HEK293 (cell line): Measurements from ENCODE around the gene ZNF576.

ENCODE experiments used
- GLI4 ChIP-seq: fragments of 450-650 bp; formaldehyde crosslinking; IDR thresholded peaks from 2 replicates; pipeline ENCODE4 v1.5.1; 2016; ENCODE audit warnings: missing biosample characterization, missing genetic modification characterization
- HOXC10 ChIP-seq: sonication (generic); formaldehyde crosslinking; IDR thresholded peaks from 2 replicates; pipeline ENCODE4 v1.8.1; 2023; ENCODE audit warnings: mild to moderate bottlenecking, missing genetic modification reagents
- INSM2 ChIP-seq: fragments of 450-650 bp; formaldehyde crosslinking; IDR thresholded peaks from 2 replicates; pipeline ENCODE4 v1.5.1; 2016; ENCODE audit warnings: missing biosample characterization, missing genetic modification characterization
- KLF8 ChIP-seq: fragments of 450-650 bp; formaldehyde crosslinking; IDR thresholded peaks from 2 replicates; pipeline ENCODE4 v1.5.1; 2016; ENCODE audit warnings: missing biosample characterization, missing genetic modification characterization
- KLF9 ChIP-seq: fragments of 450-650 bp; formaldehyde crosslinking; IDR thresholded peaks from 2 replicates; pipeline ENCODE4 v1.5.1; 2016; ENCODE audit warnings: missing biosample characterization, missing genetic modification characterization, low read depth
- MYNN ChIP-seq: fragments of 450-650 bp; formaldehyde crosslinking; IDR thresholded peaks from 2 replicates; pipeline ENCODE4 v1.5.1; 2016; ENCODE audit warnings: missing biosample characterization, missing genetic modification characterization, borderline replicate concordance
- OVOL3 ChIP-seq: fragments of 450-650 bp; formaldehyde crosslinking; IDR thresholded peaks from 2 replicates; pipeline ENCODE4 v1.5.1; 2016; ENCODE audit warnings: missing biosample characterization, missing genetic modification characterization
- SCRT2 ChIP-seq: fragments of 450-650 bp; formaldehyde crosslinking; IDR thresholded peaks from 2 replicates; pipeline ENCODE4 v1.5.1; 2016; ENCODE audit warnings: missing biosample characterization, missing genetic modification characterization
- SETDB1 ChIP-seq: IDR thresholded peaks from one replicate; pipeline ENCODE4 v1.6.1; 2017; ENCODE audit warnings: mild to moderate bottlenecking, low read length, moderate library complexity, mixed read lengths; ENCODE audit not compliant: insufficient read length
- SP7 ChIP-seq: fragments of 450-650 bp; formaldehyde crosslinking; IDR thresholded peaks from 2 replicates; pipeline ENCODE4 v1.5.1; 2016; ENCODE audit warnings: missing biosample characterization, missing genetic modification characterization
- TRIM28 ChIP-seq: IDR thresholded peaks from 2 replicates; pipeline ENCODE4 v1.6.1; 2011; ENCODE audit warnings: low read length, control low read depth, borderline replicate concordance
- ZBTB10 ChIP-seq: fragments of 450-650 bp; formaldehyde crosslinking; IDR thresholded peaks from 2 replicates; pipeline ENCODE4 v1.5.1; 2016; ENCODE audit warnings: missing biosample characterization, missing genetic modification characterization
- ZFP3 ChIP-seq: fragments of 450-650 bp; formaldehyde crosslinking; IDR thresholded peaks from 2 replicates; pipeline ENCODE4 v1.5.1; 2016; ENCODE audit warnings: low read depth, missing biosample characterization, missing genetic modification characterization
- ZFP41 ChIP-seq: fragments of 450-650 bp; formaldehyde crosslinking; IDR thresholded peaks from 2 replicates; pipeline ENCODE4 v1.5.1; 2016; ENCODE audit warnings: missing biosample characterization, missing genetic modification characterization, borderline replicate concordance
- ZNF10 ChIP-seq: fragments of 450-650 bp; formaldehyde crosslinking; IDR thresholded peaks from 2 replicates; pipeline ENCODE4 v1.5.1; 2017; ENCODE audit warnings: missing biosample characterization, missing genetic modification characterization
- ZNF146 ChIP-seq: fragments of 450-650 bp; formaldehyde crosslinking; IDR thresholded peaks from 2 replicates; pipeline ENCODE4 v1.5.1; 2016; ENCODE audit warnings: missing biosample characterization, missing genetic modification characterization
- ZNF16 ChIP-seq: fragments of 450-650 bp; formaldehyde crosslinking; IDR thresholded peaks from 2 replicates; pipeline ENCODE4 v1.5.1; 2016; ENCODE audit warnings: low read depth, missing biosample characterization, missing genetic modification characterization
- ZNF169 ChIP-seq: fragments of 450-650 bp; formaldehyde crosslinking; IDR thresholded peaks from 2 replicates; pipeline ENCODE4 v1.5.1; 2016; ENCODE audit warnings: missing biosample characterization, missing genetic modification characterization
- ZNF174 ChIP-seq: fragments of 450-650 bp; formaldehyde crosslinking; IDR thresholded peaks from 2 replicates; pipeline ENCODE4 v1.5.0; 2017; ENCODE audit warnings: missing biosample characterization, mild to moderate bottlenecking, missing genetic modification characterization
- ZNF184 ChIP-seq: fragments of 450-650 bp; IDR thresholded peaks from 2 replicates; pipeline ENCODE4 v1.5.1; 2018; ENCODE audit warnings: missing biosample characterization, mild to moderate bottlenecking, missing genetic modification characterization
- ZNF202 ChIP-seq: fragments of 450-650 bp; formaldehyde crosslinking; IDR thresholded peaks from 2 replicates; pipeline ENCODE4 v1.5.1; 2016; ENCODE audit warnings: missing biosample characterization, missing genetic modification characterization, borderline replicate concordance
- ZNF266 ChIP-seq: fragments of 450-650 bp; formaldehyde crosslinking; IDR thresholded peaks from 2 replicates; pipeline ENCODE4 v1.5.1; 2016; ENCODE audit warnings: missing biosample characterization, missing genetic modification characterization, low read depth
- ZNF292 ChIP-seq: fragments of 450-650 bp; formaldehyde crosslinking; IDR thresholded peaks from 2 replicates; pipeline ENCODE4 v1.5.1; 2016; ENCODE audit warnings: low read depth, missing biosample characterization, missing genetic modification characterization, borderline replicate concordance
- ZNF302 ChIP-seq: fragments of 450-650 bp; formaldehyde crosslinking; IDR thresholded peaks from 2 replicates; pipeline ENCODE4 v1.5.1; 2016; ENCODE audit warnings: missing biosample characterization, missing genetic modification characterization, low read depth
- ZNF311 ChIP-seq: fragments of 450-650 bp; formaldehyde crosslinking; IDR thresholded peaks from 2 replicates; pipeline ENCODE4 v1.5.1; 2017; ENCODE audit warnings: missing biosample characterization, missing genetic modification characterization, borderline replicate concordance
- ZNF518A ChIP-seq: fragments of 450-650 bp; formaldehyde crosslinking; conservative IDR thresholded peaks from 2 replicates; pipeline ENCODE4 v1.5.1; 2016; ENCODE audit warnings: low read depth, missing biosample characterization, missing genetic modification characterization
- ZNF561 ChIP-seq: fragments of 450-650 bp; IDR thresholded peaks from 2 replicates; pipeline ENCODE4 v1.5.1; 2018; ENCODE audit warnings: missing biosample characterization, missing genetic modification characterization, borderline replicate concordance
- ZNF585B ChIP-seq: fragments of 450-650 bp; formaldehyde crosslinking; IDR thresholded peaks from 2 replicates; pipeline ENCODE4 v1.5.1; 2016; ENCODE audit warnings: missing biosample characterization, missing genetic modification characterization
- ZNF600 ChIP-seq: fragments of 450-650 bp; formaldehyde crosslinking; IDR thresholded peaks from 2 replicates; pipeline ENCODE4 v1.5.1; 2016; ENCODE audit warnings: missing biosample characterization, missing genetic modification characterization
- ZNF664 ChIP-seq: fragments of 450-650 bp; formaldehyde crosslinking; IDR thresholded peaks from 2 replicates; pipeline ENCODE4 v1.5.1; 2016; ENCODE audit warnings: missing biosample characterization, missing genetic modification characterization
- ZNF785 ChIP-seq: fragments of 450-650 bp; formaldehyde crosslinking; IDR thresholded peaks from 2 replicates; pipeline ENCODE4 v1.5.1; 2016; ENCODE audit warnings: missing biosample characterization, missing genetic modification characterization
- ZNF791 ChIP-seq: fragments of 450-650 bp; formaldehyde crosslinking; IDR thresholded peaks from 2 replicates; pipeline ENCODE4 v1.5.1; 2016; ENCODE audit warnings: missing biosample characterization, missing genetic modification characterization
- ZSCAN18 ChIP-seq: fragments of 450-650 bp; formaldehyde crosslinking; IDR thresholded peaks from 2 replicates; pipeline ENCODE4 v1.5.1; 2016; ENCODE audit warnings: missing biosample characterization, missing genetic modification characterization

The ZNF576 gene

GRCh38 chr19:43618921-43619261 lies 22.5 kb downstream of the ZNF576 start (continued):
- no peak for TF ChIP-seq KLF8 (tag by site-specific recombination)
- TF ChIP-seq ZNF202 (tag by site-specific recombination), result no peak
- TF ChIP-seq KLF9 (tag by site-specific recombination), result no peak
- peak; percentile 97 for TF ChIP-seq ZNF600 (tag by site-specific recombination)
- TF ChIP-seq ZFP41 (tag by site-specific recombination), result no peak
- no peak for TF ChIP-seq ZNF146 (tag by site-specific recombination)
- peak; percentile 61 for TF ChIP-seq SCRT2 (tag by site-specific recombination)
- no peak for TF ChIP-seq ZNF292
- no peak for TF ChIP-seq INSM2 (tag by site-specific recombination)
- no peak for TF ChIP-seq TRIM28
- peak; percentile 38; the same call in 1 of the 2 replicates for TF ChIP-seq OVOL3 (tag by site-specific recombination)
- TF ChIP-seq ZNF785 (tag by site-specific recombination), result no peak
- TF ChIP-seq HOXC10 (CRISPR knock-in tag), result no peak
- no peak; the same call in 1 of the 2 replicates for TF ChIP-seq ZNF266 (tag by site-specific recombination)
- no peak for TF ChIP-seq GLI4 (tag by site-specific recombination)
- 0 out of 2 replicates have a peak, but pooled peaks have one; percentile 22 for TF ChIP-seq ZFP3 (tag by site-specific recombination)
- TF ChIP-seq SETDB1, result no peak
- TF ChIP-seq ZSCAN18, result no peak; the same call in 1 of the 2 replicates
- TF ChIP-seq ZNF311 (tag by site-specific recombination), result no peak
- no peak for TF ChIP-seq ZNF585B
- TF ChIP-seq ZNF174, result no peak
- no peak for TF ChIP-seq ZNF302 (tag by site-specific recombination)
- TF ChIP-seq ZNF169, result no peak
- no peak for TF ChIP-seq ZNF184 (tag by site-specific recombination)
- no peak; the same call in 1 of the 2 replicates for TF ChIP-seq ZNF518A (tag by site-specific recombination)
- no peak for TF ChIP-seq ZNF561 (tag by site-specific recombination)
- TF ChIP-seq ZNF16 (tag by site-specific recombination), result no peak
- no peak for TF ChIP-seq MYNN
- 0 out of 2 replicates have a peak, but pooled peaks have one; percentile 34 for TF ChIP-seq ZNF664 (tag by site-specific recombination)
- TF ChIP-seq ZBTB10, result peak; percentile 70; the same call in 1 of the 2 replicates
- TF ChIP-seq ZNF10 (tag by site-specific recombination), result no peak
- 0 out of 2 replicates have a peak, but pooled peaks have one; percentile 30 for TF ChIP-seq SP7
- TF ChIP-seq ZNF791, result no peak
